Activated CD4-positive, alpha-beta T cell treated with anti-CD3 and anti-CD28 coated beads, Interleukin-2, amount 50 U/mL, for 24 hours (primary cell): ENCODE measurements around the gene LDLRAP1.
A peak's percentile ranks its signal among the peaks of the same experiment; 100 is the strongest.
"Not testable (repeated sequence)": the region's sequence is repeated elsewhere in the genome, so short reads cannot be mapped to it uniquely, and the experiment has no call there.

ENCODE experiments used
- DNase-seq, 2 donors: peaks; one replicate each; pipeline ENCODE4 v3.0.0-alpha.2; 2020; ENCODE audit warnings: low read depth in 1 of 2, low spot score in 1 of 2

LDLRAP1 gene

GRCh38 chr1:25603779-25604538, 60.6 kb downstream of the LDLRAP1 start:
- not testable (repeated sequence) for DNase-seq

GRCh38 chr1:25607123-25607522, 63.7 kb downstream of the LDLRAP1 start:
- no peak for DNase-seq

GRCh38 chr1:25608488-25609178, 65.2 kb downstream of the LDLRAP1 start:
- DNase-seq = peak; percentile 60 to 86

GRCh38 chr1:25609921-25610320, 66.5 kb downstream of the LDLRAP1 start:
- no peak for DNase-seq

- DNase-seq = no peak
These were observed 67.6 kb downstream of the LDLRAP1 start for GRCh38 chr1:25610822-25611630.

GRCh38 chr1:25611843-25612242, 68.4 kb downstream of the LDLRAP1 start:
- no peak for DNase-seq

GRCh38 chr1:25612421-25612820, 69.0 kb downstream of the LDLRAP1 start:
- DNase-seq = no peak

- DNase-seq = no peak
These were observed 69.7 kb downstream of the LDLRAP1 start for GRCh38 chr1:25613091-25613490.

GRCh38 chr1:25614501-25615171, 71.2 kb downstream of the LDLRAP1 start:
- no peak for DNase-seq

- DNase-seq = no peak
These were observed 71.8 kb downstream of the LDLRAP1 start for GRCh38 chr1:25615172-25615541.

- no peak for DNase-seq
These were observed 72.2 kb downstream of the LDLRAP1 start for GRCh38 chr1:25615563-25616094.

- DNase-seq = no peak
These were observed 72.9 kb downstream of the LDLRAP1 start, which contains the start of gene MAN1C1 for GRCh38 chr1:25616095-25616986. Gene MAN1C1, plus strand, starts transcription at chr1:25616791. Its CDS starts 1,007 bp downstream, at chr1:25617798.

GRCh38 chr1:25616987-25617624, 73.7 kb downstream of the LDLRAP1 start:
- no peak for DNase-seq

- no peak for DNase-seq
These were observed 74.4 kb downstream of the LDLRAP1 start for GRCh38 chr1:25617625-25618432.

GRCh38 chr1:25618433-25618808, 75.0 kb downstream of the LDLRAP1 start:
- no peak for DNase-seq
